VCaP (cell line): ENCODE data around the gene BCL2.

Experiments
- H3K27ac ChIP-seq: fragments of 450-650 bp; 2 replicates; pipeline ENCODE4 v1.5.1; 2017
- CTCF ChIP-seq: fragments of 450-650 bp; conservative IDR thresholded peaks from 2 replicates; pipeline ENCODE4 v1.5.1; 2017; ENCODE audit warnings: mild to moderate bottlenecking, moderate library complexity

BCL2 gene

GRCh38 chr18:63259567-63260379, 59.8 kb downstream of the BCL2 start:
- no peak overlapping the region for H3K27ac ChIP-seq
- TF ChIP-seq CTCF = no peak

- TF ChIP-seq CTCF = no peak
- no peak overlapping the region for H3K27ac ChIP-seq
These were observed 60.6 kb downstream of the BCL2 start for GRCh38 chr18:63258749-63259566.

- no peak overlapping the region for H3K27ac ChIP-seq
- TF ChIP-seq CTCF = no peak
These were observed 62.1 kb downstream of the BCL2 start for GRCh38 chr18:63257453-63257852.

GRCh38 chr18:63255435-63255834, 64.1 kb downstream of the BCL2 start:
- TF ChIP-seq CTCF = no peak
- no peak overlapping the region for H3K27ac ChIP-seq

- H3K27ac ChIP-seq = no peak overlapping the region
- no peak for TF ChIP-seq CTCF
These were observed 64.7 kb downstream of the BCL2 start for GRCh38 chr18:63254716-63255399.

- no peak for TF ChIP-seq CTCF
- no peak overlapping the region for H3K27ac ChIP-seq
These were observed 65.9 kb downstream of the BCL2 start for GRCh38 chr18:63253428-63254372.
